Raji (cell line): Measurements from ENCODE around the gene LMNA.
A peak's percentile ranks its signal among the peaks of the same experiment; 100 is the strongest.

Experiments used
- POLR2A ChIP-seq: IDR thresholded peaks from 2 replicates; pipeline ENCODE4 v1.6.1; 2011; ENCODE audit warnings: low read depth, low read length, control low read depth; ENCODE audit not compliant: insufficient read depth

LMNA gene

DNA sequence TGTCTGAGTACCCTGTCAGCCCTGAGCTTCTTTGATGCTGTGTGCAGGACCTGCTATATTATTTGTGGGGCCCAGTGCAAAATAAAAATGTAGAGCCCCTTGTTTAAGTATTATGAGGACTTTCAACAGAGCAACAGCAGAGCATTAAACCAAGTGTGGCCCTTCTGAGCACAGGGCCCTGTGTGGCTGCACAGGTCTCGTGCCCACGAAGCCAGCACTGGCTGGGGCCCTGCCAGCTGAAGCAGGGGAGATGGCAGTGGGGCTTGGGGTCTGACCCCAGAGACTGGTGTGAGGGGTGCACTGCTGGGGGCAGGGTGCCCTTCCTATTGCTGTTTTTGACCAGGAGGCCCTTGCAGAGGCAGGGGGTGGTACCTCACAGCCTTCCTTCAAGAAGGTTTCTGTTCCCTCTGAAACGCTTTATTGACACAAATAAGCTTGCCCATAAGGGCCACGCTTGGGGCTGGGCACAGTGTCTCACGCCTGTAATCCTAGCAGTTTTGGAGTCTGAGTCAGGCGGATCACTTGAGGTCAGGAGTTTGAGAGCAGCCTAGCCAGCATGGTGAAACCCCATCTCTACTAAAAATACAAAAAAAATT, 36.7 kb downstream of the LMNA start:
- peak; percentile 39 for TF ChIP-seq POLR2A

- no peak for TF ChIP-seq POLR2A
These were observed 38.1 kb downstream of the LMNA start for GRCh38 chr1:156152628-156153027.

DNA sequence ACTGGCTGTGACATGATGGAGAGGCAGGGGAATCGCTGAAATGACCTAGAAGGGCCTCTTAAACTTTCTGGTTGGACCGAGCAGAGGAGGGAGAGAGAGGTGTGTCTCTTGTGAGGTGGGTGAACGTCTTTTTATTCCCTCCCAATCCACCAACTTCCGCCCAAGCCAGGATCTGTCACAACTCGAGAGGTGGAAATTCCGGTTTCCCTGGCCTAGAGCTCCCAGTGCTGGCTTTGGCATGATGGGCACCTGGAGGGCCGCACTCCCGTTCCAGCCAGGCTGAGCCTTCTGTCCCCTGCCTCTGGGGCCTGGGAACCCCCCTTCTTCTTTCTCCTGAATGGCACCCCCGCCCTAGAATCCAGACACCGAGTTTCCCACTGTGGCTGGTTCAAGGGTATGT, 38.9 kb downstream of the LMNA start, which contains the start of gene SEMA4A:
SEMA4A (plus strand) TSS at position 224 of the 400 bp plus-strand sequence. CDS start 994 bp downstream, outside the sequence.
- TF ChIP-seq POLR2A, result no peak

GRCh38 chr1:156154317-156154749, 39.8 kb downstream of the LMNA start:
- TF ChIP-seq POLR2A, result peak; percentile 82

- 0 out of 2 replicates have a peak, but pooled peaks have one; percentile 31 for TF ChIP-seq POLR2A
These were observed 41.4 kb downstream of the LMNA start for GRCh38 chr1:156155756-156156510.

GRCh38 chr1:156157506-156157905, 43.0 kb downstream of the LMNA start:
- TF ChIP-seq POLR2A, result no peak

DNA sequence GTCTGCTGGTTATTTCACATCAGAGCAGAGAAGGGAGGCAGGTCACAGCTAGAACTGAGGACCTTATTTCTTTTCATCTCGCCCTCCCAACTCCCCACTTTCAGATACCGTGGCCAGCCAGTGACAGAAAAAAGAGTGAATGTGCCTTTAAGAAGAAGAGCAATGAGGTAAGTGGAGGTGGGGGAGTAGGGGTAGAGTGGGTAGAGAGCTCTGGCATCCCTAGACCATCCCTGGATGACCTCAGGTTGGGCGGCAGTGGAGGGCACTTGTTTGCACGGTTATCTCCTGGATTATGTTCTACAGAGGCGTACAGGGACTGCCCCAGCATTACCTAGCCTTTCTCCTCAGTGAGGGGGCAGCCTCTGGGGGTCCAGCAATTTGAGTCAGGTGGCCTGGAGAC, 43.5 kb downstream of the LMNA start:
- no peak for TF ChIP-seq POLR2A

DNA sequence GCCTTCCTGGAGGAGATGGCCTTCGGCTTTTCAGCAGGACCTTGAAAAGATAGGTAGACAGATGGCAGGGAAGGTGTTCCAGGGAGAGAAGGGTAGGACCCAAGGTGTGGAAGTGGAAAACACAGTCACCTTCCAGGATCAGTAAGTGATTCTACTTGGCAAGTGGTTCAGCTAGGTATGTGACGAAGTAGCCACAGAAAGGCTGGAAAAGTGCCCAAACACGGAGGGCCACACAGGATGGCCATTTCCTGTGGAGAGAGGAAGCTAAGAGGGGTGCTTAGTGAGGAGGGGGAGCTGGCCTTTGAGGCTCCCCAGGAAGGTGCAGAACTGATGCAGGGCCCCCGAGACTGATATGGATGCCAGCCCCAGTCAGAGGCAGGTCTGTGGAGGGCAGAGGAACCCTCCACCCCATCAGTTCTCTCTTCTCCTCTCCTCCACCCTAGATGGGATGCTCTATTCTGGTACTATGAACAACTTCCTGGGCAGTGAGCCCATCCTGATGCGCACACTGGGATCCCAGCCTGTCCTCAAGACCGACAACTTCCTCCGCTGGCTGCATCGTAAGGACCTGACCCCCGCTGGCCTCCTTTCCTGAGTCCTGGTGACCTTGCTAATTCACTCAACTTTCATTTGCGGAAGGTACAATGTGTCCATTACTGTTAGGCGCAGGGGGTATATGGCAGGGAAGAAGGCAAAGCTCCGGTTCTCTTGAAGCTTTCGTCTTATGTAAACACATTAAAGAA, 45.7 kb downstream of the LMNA start:
- no peak for TF ChIP-seq POLR2A

DNA sequence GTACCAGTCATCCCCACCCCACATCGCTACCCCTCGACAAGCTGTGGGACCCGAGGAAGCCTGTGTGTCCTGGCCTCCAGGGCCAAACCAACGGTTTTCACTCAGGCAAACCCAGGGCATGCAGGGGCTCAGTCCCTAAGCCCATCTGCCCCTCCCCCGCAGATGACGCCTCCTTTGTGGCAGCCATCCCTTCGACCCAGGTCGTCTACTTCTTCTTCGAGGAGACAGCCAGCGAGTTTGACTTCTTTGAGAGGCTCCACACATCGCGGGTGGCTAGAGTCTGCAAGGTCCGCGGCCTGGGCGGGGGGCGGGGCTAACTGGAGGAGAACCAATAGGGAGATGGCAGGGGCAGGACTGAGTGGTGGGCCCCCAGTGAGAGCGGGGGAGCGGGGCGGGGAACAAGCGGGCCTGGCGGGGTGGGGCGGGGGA, 46.2 kb downstream of the LMNA start:
- no peak for TF ChIP-seq POLR2A

GRCh38 chr1:156162430-156163037, 48.0 kb downstream of the LMNA start:
- no peak for TF ChIP-seq POLR2A

DNA sequence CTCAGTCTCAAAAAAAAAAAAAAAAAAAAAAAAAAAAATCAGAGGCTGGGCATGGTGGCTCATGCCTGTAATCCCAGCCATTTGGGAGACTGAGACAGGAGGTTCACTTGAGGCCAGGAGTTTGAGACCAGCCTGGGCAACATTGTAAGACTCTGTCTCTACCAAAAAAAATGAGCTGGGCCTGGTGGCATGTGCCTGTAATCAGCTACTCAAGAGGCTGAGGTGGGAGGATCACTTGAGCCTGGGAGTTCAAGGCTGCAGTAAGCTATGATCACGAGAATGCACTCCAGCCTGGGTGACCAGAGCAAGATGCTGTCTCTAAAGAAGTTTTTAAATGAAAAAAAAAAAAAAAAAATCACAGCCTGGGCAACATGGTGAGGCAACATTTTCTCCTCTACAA, 49.2 kb downstream of the LMNA start:
- no peak for TF ChIP-seq POLR2A

- TF ChIP-seq POLR2A, result no peak
These were observed 49.8 kb downstream of the LMNA start for GRCh38 chr1:156164125-156164831.

DNA sequence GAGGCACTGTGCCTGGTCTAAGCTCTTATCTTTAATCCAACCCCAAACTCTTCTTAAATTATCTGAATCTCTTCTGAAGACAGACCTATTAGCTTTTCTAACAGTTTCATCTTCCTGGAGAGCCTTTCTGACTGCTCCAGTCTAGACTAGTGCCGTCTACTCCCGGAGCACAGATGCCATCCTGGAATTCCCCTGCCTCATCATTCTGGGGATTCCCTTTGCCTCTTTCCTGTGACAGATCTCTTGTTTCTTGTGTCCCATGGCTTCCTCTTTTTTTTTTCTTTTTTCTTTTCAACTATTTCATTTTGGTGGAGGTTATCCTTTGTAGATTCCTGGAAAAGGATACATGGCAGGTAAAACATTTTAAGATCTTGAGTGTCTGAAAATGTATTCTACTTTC, 50.6 kb downstream of the LMNA start:
- TF ChIP-seq POLR2A, result no peak

DNA sequence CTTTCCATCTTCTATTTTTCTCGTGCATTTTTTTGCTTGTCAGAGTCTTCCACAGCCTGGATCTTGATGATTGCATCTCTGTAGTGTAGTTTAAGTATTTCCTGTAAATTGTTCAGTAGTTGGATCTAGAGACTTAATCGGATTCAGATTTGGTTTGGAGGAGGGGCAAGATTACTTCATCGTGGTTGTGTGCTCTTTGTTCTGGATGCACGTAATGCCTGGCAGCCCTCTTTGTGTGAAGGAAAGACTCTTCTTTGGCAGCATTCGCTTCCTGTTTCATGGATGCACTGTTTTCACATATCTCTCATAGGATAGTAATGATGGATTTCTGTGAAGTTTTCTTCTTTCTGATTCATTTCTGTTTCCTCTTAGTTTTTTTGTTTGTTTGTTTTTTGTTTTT, 53.0 kb downstream of the LMNA start:
- TF ChIP-seq POLR2A, result no peak
